UCSD-AML1 (cell line): ENCODE measurements around the gene CD300LG.

Source experiments
- DNase-seq: peaks from one replicate; lab custom pipeline; 2025; ENCODE audit not compliant: unreplicated experiment; lab: John Stamatoyannopoulos, UW

Gene CD300LG

DNA sequence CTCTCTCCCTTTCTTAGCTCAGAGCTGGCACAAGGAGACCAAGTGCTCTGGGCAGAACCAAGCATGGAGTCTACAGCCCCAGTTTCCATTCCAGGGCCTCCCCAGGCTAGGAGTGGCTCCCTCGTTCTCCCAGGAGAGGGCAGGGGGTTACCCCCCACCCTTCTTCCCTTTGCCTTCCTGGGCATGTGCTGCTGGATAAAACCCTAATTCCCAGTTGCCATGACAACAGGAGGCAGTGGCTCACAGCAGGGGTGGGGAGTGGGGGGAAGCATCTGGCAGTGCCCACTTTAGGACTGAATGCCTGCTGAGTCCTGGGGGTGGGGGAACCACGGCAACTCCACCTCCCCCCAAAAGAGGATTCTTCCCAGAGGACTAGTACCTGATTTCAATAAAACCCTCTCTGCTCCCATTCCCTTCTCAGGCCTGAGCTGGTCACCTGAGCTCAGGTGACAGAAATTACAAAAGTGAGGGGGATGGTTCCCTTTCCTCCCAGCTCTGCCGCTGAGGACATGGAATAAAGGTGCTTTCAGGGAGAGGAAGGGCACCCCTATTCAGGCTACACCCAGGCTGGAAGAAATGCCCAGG lies 58.5 kb downstream of the CD300LG start:
- no peak for DNase-seq

DNA sequence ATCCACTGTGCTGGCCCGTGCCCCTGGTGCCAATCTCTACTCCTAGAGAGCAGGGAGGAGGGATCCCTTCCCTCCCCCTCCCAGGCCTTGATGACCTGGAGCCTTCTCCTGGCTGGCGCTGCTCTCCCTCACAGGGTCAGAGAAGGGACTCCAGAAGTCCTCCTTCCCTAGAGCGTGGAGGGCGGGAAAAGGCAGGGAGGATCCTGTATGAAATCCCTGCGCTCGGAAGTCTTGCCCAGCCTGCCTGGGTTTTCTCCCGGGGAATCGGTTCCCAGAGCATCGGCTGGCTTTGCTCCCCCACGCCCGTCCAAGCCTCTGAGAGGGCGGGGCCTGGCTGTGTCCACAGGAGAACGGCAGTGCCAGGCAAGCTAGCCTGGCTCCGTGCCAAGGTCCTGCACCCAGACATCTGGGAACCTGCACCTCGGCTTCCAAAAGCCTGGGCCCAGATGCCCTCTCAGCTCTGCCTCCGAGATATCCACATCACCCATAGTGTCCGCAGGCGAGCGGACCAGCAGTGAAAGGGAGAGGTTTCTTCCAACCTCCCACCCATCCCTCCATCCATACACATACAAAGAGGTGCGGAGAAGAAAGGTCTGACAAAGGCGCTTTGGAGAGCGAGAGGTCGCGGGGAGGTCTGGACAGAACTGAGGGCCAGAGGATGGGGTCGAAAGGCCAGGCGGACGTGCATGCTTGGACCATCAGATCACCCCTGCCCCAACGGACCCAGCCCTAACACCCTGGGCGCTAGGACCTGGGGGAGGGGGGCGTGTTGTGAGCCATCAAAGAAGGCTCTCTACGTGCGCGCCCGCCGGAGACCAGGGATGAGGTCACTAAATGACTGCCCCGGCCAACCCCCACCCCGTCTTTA lies 59.2 kb downstream of the CD300LG start:
- DNase-seq, result peak; percentile 28

DNA sequence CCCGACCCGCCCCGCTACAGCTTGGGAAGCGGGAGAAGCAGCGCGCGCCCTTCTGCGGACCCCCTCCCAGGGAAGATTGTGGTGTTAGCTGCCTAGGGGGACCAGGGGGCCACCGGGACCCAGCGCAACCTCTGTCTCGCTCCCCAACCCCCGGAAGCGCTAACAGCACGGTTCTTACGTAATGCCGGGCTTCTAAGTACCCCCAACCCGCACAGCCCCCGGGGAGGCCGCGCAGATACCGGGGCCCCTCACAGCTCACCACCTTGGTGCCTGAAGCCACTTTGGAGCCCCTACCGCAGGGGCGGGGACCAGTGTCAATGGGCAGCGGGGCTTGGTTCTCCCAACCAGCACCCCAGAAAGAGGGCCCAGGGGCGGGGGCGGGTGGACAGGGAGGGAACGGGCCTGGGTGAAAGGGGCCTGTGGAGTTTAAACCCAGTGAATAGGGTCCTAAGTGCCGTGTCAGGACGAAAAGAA lies 60.0 kb downstream of the CD300LG start:
- no peak for DNase-seq

DNA sequence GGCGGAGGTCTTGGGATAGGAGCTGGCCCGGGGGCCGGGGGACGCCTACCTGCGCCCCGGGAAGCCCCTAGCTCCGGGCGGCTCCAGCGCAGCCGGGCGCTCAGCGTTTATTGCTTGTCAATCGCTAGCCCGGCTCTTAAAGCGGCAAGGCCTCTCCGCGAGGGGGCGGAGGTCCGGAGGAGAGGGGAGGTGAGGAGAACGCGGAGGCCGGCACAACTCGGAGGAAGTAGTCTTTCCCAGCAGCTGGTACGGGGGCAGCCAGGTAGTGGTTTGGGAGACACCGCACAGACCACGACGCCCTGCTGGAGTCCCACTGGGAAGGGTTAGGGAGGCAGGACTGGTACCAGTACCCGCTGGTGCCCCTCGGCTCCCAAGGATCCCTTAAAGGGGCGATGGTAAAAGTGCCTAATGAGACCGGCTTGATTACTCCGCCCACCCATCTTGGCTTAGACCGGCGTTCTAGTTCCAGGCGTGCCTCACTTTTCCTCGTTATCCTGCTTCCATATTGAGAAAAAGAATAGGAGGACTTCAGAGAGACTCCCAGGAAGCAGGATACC lies 60.5 kb downstream of the CD300LG start, which contains the start of gene MPP2:
TSS of gene MPP2 (minus strand) at position 112 of the 557 bp plus-strand sequence. CDS start 3,076 bp downstream, outside the sequence.
- peak; percentile 74 for DNase-seq

DNA sequence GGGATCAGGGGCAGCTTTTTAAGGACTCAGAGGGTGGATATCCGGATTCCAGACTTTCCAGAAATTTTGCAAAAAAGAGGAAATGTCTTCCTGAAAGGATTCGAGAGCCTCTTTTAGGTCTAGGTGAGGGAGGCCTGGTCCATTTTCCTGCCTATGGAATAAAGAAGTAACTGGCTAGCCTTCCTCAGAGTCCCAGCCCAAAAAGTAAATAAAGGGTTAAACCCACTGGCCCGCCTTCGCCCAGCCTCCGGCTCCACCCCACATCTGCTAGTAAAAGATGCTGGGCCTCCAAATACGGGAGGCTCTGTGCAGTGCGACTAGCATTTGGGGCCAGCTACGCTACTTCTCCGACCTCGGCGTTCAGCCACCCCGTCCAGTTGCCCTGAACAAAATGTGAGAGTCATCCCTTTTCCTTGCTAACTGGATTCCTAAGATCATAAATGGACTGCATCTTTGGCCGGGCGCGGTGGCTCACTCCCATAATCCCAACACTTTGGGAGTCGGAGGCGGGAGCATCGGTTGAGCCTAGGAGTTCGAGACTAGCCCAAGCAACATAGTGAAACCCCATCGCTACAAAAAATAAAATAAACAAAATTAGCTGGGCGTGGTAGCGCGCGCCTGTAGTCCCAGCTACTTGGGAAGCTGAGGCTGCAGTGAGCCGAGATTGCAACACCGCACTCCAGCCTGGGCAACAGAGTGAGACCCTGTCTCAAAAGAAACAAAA lies 61.2 kb downstream of the CD300LG start:
- peak; percentile 48 for DNase-seq

DNA sequence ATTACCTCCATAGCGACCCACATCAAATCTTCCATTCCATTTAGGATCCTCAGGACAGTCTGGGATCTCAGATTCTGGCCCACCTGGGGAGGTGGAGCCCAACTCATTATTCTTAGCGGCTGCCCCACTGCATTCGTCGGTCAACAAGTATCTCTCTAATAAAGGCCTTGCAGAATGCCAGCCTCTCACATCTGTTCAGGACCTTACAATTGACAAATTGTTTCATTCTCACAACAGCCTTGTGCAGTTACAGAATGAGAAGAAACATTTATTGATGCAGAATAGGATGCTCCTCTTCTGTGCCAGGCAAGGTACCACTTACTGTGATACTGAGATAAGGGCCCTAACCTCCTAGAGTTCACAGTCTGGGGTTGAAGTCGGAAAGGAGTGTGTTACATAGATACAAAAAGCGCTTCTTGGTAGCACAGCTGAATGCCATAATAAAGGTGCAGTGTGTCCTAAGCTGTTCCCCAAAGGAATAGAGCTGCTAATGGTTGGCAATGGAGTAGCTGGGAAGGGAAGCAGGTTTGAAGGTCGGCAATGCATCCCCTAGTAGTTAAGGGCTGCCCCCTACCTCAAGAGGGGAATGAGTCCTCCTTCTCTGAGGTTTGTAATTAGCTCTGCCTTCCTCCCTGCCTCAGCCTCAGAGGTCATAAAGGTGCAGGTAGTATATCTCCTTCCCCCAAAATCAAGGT lies 62.7 kb downstream of the CD300LG start:
- no peak for DNase-seq

DNA sequence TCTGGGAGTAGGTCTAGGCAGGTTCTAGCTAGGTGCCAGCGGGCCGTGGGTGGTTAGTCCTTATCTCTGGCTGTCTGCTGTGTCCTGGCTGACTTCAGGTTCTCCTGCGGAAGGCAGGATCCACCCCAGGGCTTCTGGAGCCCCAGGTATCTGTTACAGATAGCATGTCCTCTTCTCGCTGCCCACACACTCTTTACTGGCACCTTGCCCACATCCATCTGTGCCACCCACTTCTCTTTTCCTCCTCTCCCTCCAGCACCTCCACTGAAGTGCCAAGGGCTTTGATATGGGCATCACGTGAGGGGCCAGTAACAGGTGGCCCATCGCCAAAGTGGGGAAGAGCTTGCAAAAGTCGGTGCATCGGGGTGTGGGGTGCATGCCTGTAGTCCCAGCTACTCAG lies 64.9 kb downstream of the CD300LG start:
- DNase-seq, result no peak

DNA sequence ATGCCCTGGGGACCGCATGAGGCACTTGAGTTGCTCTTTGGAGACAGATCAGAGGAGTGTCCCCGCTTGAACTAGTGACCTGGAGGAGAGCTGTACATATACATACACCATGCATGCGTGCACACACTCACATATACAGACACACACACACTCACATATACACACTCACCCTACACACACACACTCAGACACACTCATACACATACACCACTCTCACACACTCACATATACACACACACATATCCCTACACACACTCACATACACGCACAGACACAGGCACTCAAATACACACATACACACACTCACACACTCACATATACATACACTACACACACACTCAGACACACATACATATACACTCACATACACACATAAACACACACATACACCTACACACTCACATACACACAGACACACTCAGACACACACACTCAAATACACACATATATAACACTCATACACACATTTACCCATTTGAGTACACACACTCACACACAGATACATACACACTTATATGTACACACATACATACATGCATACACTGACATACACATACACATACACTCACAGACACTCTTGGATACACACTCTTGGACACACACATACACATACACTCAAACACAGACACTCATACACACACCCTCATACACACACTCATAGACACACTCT lies 65.8 kb downstream of the CD300LG start:
- DNase-seq, result no peak
